Hematopoietic multipotent progenitor cell treated with erythropoietin and hydrocortisone succinate and interleukin-3 and kit ligand, for 4 days (in vitro differentiated cells): Measurements from ENCODE around the gene CTNNAL1.
"Not testable (repeated sequence)": the region's sequence is repeated elsewhere in the genome, so short reads cannot be mapped to it uniquely, and the experiment has no call there.

Source experiments
- DNase-seq: peaks from one replicate; pipeline ENCODE4 v3.0.0-alpha.2; 2015

CTNNAL1 gene, protein sequence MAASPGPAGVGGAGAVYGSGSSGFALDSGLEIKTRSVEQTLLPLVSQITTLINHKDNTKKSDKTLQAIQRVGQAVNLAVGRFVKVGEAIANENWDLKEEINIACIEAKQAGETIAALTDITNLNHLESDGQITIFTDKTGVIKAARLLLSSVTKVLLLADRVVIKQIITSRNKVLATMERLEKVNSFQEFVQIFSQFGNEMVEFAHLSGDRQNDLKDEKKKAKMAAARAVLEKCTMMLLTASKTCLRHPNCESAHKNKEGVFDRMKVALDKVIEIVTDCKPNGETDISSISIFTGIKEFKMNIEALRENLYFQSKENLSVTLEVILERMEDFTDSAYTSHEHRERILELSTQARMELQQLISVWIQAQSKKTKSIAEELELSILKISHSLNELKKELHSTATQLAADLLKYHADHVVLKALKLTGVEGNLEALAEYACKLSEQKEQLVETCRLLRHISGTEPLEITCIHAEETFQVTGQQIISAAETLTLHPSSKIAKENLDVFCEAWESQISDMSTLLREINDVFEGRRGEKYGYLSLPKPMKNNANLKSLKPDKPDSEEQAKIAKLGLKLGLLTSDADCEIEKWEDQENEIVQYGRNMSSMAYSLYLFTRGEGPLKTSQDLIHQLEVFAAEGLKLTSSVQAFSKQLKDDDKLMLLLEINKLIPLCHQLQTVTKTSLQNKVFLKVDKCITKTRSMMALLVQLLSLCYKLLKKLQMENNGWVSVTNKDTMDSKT

DNA sequence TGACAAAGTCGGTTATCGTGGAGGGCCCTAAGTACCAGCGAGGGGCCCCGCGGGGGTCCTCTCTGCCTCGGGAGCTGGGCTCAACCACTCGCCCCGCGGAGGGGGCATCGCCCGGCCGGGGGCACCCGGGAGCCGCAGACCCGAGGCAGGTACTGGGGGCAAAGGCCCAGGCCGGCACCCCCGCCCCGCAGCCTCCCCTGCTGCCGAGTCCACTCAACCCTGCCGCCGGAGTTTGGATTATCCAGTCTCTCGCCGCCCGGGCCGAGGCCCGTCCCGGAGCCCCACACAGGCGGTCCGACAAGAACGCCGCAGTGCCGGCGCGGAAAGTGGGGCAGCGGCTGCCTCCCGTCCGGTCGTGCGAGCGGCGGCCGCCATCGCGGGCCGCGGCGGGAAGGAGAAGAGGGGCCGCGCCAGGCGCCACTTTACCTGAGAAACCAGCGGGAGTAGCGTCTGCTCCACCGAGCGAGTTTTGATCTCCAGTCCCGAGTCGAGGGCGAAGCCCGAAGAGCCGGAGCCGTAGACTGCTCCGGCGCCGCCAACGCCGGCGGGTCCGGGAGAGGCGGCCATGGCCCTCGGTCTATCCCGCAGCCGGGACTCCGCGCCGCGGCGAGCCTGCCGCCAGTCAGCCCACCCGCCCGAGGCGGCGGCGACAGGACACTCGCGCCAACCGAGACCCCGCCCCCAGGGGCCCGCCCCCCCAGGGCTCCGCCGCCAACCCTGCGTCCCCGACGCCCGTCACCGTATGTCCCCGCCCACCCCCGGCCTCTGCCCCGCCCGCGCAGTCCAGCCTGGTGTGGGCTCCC is at the start of gene CTNNAL1:
CTNNAL1 (minus strand) TSS at position 624 of the 803 bp plus-strand sequence; CDS start at position 567, 57 bp downstream.
- peak; percentile 95 for DNase-seq

DNA sequence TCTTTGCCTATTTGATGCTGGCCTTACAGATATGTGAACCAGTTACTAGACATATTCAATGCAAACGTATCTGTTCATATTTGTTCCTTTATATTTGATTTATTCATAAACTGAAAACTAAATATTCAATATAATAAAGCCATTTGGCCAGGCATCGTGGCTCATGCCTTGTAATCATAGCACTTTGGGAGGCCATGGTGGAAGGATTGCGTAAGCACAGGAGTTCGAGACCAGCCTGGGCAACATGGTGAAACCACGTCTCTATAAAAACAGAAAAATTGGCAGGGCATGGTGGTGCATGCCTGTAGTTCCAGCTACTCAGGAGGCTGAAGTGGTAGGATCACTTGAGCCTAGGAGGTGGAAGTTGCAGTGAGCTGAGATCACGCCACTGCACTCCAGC is 49.2 kb upstream of the CTNNAL1 start:
- DNase-seq = no peak

DNA sequence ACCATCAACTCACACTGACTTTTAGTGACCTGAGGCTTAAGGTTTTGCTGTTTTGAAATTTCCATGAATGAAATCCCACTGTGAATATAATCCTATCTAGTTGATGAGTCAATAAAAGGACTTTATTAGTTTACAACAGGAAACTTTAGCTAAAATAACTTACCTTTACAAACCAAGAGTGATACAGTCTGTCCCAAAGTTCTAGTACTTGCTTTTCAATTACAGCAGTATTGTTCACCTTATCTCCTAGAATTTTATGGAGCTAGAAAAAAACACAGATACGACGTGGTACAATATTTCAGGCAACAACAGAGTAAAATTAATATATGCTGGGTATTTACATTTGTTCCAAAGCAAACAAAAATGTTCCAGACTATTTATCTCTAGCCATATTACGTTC is 46.9 kb upstream of the CTNNAL1 start:
- no peak for DNase-seq

DNA sequence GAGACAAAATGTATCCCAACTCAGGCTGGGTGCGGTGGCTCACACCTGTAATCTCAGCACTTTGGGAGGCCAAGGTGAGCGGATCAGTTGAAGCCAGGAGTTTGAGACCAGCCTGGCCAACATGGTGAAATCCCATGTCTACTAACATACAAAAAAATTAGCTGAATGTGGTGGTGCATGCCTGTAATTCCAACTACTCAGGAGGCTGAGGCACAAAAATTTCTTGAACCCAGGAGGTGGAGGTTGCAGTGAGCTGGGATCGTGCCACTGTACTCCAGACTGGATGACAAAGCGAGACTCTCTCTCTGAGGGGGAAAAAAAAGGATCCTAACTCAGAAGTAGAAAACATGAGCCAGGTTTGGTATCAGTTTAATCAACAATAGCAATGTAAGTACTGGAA is 39.8 kb upstream of the CTNNAL1 start:
- DNase-seq = not testable (repeated sequence)

DNA sequence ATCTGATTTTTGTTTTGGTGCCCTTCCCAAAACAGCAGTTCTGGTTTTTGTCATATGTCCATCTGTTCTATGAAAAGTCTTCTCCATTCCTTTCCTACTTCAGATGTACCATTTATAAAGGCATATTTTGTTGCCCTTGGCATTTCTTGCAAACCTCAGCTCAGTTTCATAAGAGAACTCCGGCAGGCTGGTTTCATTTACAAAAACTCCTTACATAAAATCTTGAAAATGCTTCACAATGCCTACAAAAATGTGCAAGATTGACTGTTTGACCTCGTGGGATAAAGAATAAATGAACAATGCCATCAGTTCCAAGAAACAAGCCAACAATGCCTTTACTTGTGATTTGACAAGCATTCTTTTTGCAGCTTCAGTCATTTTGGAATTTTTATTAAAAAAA is 39.1 kb upstream of the CTNNAL1 start:
- no peak for DNase-seq

DNA sequence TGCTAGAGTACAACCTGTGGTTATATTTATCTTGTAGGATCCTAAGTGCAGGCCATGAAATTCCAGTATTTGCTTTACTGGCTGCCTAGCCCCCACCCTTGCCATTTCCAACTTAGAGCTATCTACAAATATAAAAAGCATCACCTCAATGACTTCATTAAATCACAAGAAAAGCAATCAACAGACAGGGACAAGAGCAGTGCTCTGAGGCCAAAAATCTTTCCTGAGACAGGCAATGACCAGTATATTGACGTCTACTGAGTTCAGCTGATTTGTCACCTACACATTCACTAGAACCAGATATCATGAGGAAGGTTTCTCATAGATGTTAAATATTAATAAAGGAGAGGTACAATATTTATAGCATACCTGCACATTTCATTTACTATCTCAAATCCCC is 38.4 kb upstream of the CTNNAL1 start:
- no peak for DNase-seq

DNA sequence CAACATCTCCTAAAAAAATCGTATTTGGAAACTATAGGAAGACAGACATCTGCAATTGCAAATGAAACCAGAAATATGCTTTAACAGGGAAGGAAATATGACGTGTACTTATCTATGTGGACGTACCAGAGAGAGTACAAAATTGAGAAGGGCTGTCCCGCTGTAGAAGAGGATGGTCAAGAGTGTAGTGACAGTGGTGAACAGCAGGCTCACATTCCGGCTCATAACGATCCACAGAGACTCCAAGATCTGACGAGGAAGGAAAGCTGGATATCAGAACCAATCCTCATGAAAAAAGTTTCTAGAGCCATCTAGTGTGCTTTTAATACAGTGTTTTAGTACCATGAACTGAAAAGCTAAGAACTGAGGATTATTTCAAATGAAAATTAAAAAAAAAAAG is 37.1 kb upstream of the CTNNAL1 start:
- DNase-seq = no peak

DNA sequence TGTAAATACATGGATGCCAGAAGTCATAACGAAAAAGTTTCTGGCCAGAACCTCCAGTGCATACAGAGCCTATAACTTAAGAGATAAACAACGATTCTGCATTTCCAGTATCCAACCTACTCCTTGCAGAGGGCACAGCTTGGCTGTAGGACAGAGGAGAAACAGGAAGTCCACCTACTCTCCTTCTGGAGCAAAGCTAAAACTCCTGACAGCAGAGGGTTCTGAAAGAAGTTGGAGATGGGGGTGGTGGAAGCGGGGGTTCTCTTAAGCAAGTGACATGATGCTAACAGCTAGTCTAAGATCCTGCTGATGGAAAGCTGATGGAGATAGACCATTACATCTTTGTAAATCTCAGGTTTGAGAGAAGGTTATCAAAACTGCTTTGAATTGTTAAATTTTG is 35.5 kb upstream of the CTNNAL1 start:
- DNase-seq = no peak

DNA sequence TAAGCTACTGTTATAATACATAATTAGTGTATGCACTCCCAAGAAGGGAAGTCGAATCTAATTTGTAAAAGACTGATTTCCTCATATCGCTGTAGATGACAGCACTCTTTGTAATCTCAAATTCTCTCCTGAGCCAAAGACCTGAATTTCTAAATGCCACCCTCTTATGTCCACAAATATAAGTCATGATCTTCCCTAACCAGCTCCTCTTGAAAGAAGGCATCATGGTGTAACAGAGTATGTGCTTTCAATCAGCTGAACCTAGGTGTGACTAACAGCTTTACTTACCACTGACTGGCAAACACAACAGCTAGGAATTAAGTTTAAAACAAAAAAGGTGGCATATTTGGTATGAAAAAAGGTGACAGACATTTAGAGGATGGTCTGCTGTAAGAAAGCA is 34.0 kb upstream of the CTNNAL1 start:
- no peak for DNase-seq

DNA sequence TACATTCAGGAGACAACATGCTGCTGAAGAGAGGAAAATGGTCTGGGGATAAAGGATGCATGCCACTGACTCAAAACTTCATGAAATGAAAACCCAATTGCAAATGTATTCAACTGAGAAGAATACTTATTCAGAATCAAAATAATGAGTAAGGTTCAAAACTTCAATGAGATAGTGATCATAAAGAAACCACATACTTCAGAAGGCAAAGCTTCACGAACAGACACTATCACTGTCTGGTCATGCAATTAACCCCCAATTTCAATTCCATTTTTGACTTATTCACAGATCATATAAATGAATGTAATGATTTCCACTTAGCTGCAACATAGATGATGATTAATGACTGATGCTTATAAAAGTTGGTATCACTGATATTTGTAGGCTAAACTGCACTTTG is 33.0 kb upstream of the CTNNAL1 start:
- DNase-seq = no peak

DNA sequence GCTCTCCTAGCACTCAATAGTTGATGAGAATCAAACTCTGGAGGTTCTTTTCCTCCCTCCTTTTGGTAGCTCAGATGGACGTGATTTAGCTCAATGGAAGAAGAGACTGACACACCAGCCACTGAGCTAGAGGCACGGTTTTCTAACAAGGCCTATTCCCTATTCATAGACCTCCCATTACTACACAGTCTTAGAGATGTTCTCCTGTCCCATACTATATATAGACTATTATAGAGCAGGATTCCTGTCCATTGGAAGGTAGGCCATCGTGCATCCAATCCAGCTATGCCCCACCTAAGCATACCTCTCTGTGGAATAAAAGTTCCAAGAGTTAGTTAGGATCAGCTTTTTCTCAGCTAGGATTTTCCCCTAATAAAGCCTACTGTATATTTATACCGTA is 30.3 kb upstream of the CTNNAL1 start:
- DNase-seq = no peak

DNA sequence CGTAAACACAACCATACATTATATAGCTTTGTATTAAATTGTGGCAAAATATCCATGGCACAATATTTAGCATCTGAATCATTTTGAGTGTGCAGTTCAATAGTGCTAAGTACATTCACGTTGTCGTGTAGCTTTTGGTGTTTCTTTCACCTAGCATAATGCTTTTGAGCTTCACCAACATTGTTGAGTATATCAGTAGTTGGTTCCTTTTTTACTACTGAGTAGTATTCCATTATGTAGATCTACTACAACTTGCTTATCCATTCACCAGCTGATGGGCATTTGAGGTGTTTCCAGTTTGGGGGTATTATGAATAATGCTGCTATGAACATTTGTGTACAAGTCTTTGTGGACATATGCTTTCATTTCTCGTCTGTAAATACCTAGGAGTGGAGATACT is 27.3 kb upstream of the CTNNAL1 start:
- no peak for DNase-seq

DNA sequence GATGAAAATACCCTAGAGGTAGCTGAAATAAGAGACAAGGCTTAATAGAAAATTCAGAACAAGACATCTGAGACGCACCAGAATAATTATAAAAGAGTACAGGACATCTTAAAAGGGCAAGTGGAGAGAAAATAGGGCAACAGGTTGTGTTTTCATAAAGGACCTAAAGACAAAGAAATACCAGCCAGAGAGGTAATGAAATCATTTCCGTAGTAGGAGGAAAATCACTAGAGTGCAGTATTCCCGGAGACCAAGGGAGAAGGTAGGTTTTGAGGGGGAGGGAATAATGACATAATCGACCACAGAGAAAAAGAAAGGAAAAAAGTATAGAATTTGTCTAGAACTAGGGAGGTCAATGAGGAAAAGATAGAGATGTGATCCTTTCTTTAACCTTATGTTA is 26.2 kb upstream of the CTNNAL1 start:
- DNase-seq = no peak

DNA sequence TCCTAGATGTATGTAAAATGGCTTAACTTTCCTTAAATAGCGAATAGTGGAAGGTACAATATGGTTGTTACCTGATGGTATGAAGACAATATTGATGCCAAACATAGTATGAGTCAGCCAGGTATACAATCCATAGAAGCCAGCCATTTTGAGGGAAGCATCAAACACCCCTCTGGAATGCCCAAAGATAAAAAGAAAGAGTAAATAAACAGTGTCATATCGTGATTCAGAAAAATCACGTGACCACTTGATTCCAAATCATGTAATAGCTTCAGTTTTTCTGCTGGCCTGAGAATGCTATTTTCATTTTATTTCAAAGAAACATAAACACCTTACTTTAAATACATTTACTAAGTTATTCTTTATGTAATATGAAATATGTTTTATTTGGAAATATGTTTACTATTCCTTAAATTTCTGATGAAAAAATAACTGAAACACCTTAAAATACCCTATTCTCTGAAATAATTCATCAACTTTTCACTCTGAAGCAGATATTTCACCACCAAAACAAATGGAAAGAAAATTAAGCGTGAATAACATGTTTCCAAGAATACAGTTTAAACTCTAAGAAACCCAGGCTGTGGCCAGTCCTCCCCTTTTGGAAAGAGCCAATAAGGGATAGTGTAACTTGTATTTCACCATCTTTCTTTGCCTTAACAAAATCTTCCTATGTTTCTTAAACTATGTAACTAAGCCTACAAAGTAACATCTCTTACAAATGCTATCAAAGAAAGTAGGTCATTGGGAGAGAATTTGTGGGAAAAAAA is 24.8 kb upstream of the CTNNAL1 start:
- no peak for DNase-seq

DNA sequence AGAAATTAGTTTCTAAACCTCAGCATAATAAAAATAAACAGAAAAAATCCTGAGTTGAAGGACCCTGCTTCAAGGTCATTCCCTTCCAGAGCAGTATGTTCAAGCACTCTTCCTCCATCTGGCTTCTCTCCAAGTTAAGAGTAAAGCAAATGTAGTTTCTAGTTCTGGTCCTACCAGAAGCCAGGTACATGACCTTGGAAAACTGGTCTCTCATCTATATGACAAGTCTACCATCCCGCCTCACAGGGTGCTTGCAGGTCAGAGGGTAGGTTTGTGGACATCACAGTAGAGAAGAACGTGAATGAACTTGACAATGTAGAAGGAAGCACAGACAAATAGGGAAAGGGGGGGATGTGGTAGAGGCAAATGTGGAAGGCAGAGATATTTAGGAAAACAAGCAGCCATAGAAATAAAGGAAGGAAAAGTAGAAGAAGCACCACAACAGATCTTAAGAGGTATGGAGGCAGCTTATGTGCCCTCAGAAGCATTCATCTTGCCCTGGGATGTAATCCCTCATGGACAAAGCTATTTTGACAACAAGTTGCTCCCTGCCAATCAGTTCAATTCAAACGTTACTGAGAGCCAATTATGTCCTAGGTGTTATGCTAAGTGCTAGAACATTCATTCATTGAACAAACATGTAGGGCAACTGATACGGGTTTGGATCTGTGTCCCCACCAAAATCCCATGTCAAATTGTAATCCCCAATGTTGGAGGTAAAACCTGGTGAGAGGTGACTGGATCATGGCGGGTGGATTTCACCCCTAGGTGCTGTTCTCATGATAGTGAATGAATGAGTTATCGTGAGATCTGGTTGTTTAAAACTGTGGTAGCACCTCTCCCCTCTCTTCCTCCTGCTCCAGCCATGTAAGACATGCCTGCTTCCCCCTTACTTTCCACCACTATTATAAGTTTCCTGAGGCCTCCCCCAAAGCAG is 23.7 kb upstream of the CTNNAL1 start:
- no peak for DNase-seq

DNA sequence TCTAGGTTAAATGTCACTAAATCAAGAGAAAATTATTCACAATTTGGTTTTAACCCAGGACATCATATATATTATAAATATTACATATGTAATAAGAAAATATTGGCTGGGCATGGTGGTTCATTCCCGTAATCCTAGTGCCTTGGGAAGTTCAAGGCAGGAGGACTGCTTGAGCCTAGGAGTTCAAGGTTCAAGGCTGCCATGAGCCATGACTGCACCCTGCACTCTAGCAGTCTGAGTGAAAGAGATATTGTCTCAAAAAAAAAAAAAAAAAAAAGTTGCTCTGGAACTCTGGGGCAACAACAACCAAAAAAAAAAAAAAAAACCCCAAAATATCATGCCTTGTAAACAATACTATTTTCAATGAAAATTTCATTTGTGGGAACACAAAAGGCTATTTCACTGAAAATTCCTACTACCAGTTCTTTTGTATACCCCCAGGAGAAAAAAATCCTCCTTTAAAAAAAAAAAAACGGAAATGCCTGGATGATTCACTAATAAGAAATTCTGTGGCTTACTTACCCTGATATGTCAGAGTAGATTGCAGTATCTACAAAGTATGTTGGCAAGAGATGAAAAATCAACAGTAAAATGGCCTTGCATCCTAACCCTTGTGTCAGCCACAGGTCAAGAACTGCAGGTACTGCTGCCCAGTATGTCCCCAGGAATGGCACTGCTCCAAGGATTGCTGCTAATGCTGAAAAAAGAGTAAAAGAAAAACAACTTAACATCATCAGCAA is 22.6 kb upstream of the CTNNAL1 start:
- DNase-seq = no peak

DNA sequence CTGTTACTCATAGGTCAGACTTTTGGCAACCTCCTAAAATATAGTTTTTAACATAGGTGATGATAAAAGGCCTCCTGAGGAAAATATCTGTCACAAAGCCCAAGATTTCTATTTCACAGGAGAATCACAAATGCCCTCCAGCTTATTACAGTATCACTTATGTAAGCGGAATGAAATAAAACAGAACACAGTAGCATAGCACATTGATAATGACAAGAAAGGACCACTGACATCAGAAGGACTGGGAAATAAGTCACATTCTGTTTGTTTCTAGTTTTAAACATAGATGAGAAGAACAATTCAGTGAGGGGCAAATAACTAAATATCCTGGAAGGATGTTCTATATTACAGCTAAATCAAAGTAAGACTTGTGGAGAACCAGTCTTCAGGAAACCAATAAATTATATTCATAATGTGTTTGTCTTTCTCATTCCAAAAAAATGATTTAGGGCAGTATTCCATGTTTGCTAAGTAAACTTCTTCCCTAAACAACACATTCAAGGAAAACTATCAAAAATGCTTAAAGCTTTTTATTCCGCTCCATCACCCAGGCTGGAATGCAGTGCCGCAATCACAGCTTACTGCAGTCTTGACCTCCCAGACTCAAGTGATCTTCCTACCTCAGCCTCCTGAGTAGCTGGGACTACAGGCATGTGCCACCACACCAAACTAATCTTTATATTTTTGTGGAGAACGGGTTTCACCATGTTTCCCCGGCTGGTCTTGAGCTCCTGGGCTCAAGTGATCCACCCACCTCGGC is 20.8 kb upstream of the CTNNAL1 start:
- DNase-seq = no peak

DNA sequence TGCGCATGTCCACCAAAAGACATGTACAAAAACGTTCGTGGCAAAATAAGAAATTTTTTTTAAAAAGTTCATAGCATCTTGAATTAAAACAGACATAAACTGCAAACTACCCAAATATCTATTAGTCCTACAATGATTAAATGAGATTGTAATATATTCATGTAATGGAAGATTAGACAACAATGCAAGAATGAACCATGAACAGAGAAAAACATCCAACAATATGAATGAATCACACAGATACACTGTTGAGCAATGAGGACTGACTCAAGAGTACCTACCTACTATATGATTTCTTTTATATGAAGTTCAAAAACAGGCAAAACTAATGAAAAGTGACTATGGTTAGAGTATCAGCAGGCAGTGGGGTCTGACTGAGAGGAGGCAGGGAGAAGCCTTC is 17.9 kb upstream of the CTNNAL1 start:
- DNase-seq = no peak

DNA sequence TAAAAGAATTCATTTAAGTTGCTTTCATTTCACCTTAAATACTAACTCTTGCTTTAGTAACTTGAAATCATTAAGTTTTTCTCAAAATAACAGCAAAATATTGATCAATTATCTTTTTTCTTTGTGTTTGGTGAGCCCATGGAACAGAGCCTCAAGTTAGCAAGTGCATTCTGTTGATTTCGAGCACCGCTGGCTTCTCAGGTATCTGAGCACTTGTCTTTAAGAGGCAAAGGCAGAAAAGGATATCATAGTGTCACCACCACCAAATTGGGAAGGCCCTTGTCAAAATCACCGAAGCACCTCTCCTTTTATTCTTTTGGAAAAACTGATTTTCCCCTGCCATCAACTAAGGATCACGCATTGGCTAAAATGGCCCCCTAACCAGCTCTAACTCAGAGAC is 17.1 kb upstream of the CTNNAL1 start:
- no peak for DNase-seq

DNA sequence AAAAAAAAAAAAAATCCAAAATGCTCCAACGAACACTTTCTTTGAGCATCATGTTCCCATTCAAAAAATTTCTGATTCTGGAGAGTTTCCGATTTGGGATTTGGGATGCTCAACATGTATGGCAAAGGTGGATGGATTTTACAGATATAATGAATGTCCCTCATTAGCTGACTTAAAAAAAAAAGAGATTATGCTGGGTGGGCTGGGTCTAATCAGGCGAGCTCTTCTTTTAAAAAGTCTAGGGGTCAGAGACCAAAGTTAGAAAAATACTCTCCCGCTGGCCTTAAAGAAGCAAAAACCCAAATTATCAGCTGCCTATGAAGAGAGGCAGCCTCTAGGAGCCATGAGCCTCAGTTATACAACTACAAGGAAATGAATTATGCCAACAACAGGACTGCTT is 15.2 kb upstream of the CTNNAL1 start:
- DNase-seq = no peak
